HFF-Myc (cell line): ENCODE data around the gene NME5.

ENCODE experiments used
- DNase-seq: peaks from one replicate; pipeline ENCODE4 v3.0.0-alpha.2; 2011; ENCODE audit warnings: low read depth; ENCODE audit errors: extremely low read depth
- H3K4me3 ChIP-seq: replicated peaks from 2 replicates; pipeline ENCODE4 v1.5.1; 2011; ENCODE audit warnings: low read depth, mild to moderate bottlenecking, control low read depth, low read length
- CTCF ChIP-seq: IDR thresholded peaks from 2 replicates; pipeline ENCODE4 v1.5.1; 2012; ENCODE audit warnings: mild to moderate bottlenecking, low read depth, low read length, control low read depth; ENCODE audit errors: missing control alignments

Gene NME5

GRCh38 chr5:138102454-138103318 lies 36.5 kb downstream of the NME5 start:
- H3K4me3 ChIP-seq = no peak overlapping the region
- no peak for TF ChIP-seq CTCF
- DNase-seq = no peak

- no peak for DNase-seq
- H3K4me3 ChIP-seq = no peak overlapping the region
- TF ChIP-seq CTCF = no peak
Observed at GRCh38 chr5:138096997-138097828, 42.0 kb downstream of the NME5 start.

- TF ChIP-seq CTCF = no peak
- H3K4me3 ChIP-seq = no peak overlapping the region
- no peak for DNase-seq
Observed at GRCh38 chr5:138096363-138096762, 42.9 kb downstream of the NME5 start.

GRCh38 chr5:138095100-138095907 lies 43.9 kb downstream of the NME5 start:
- DNase-seq = no peak
- H3K4me3 ChIP-seq = no peak overlapping the region
- no peak for TF ChIP-seq CTCF

- no peak for DNase-seq
- no peak overlapping the region for H3K4me3 ChIP-seq
- no peak for TF ChIP-seq CTCF
Observed at GRCh38 chr5:138093036-138093435, 46.2 kb downstream of the NME5 start.

- no peak overlapping the region for H3K4me3 ChIP-seq
- no peak for DNase-seq
- no peak for TF ChIP-seq CTCF
Observed at GRCh38 chr5:138092301-138092700, 46.9 kb downstream of the NME5 start.
